HepG2 (cell line): ENCODE data around the gene SLC34A3. TPM values are rescaled to one million over a fixed set of nuclear protein-coding genes. Genes with fewer than 3 reads are reported as not detected.

Source experiments
- ARID2 ChIP-seq: sonication (generic); formaldehyde crosslinking; IDR thresholded peaks from 2 replicates; pipeline ENCODE4 v1.8.1; 2022; ENCODE audit warnings: mild to moderate bottlenecking, missing genetic modification reagents, borderline replicate concordance
- ATF7-NPFF ChIP-seq: sonication (generic); formaldehyde crosslinking; IDR thresholded peaks from 2 replicates; pipeline ENCODE4 v1.8.1; 2023; ENCODE audit warnings: mild to moderate bottlenecking, low read depth, missing genetic modification reagents, moderate library complexity
- ETV5 ChIP-seq: IDR thresholded peaks from 2 replicates; pipeline ENCODE4 v1.6.1; 2018; ENCODE audit warnings: missing biosample characterization, missing genetic modification reagents, inconsistent platforms, borderline replicate concordance
- ISL2 ChIP-seq: sonication (generic); formaldehyde crosslinking; IDR thresholded peaks from 2 replicates; pipeline ENCODE4 v1.5.0; 2020; ENCODE audit warnings: missing genetic modification reagents
- JUN ChIP-seq: sonication (generic); formaldehyde crosslinking; IDR thresholded peaks from 2 replicates; pipeline ENCODE4 v1.4.0; 2020; ENCODE audit warnings: mild to moderate bottlenecking, missing genetic modification reagents
- JUND ChIP-seq: sonication (generic); formaldehyde crosslinking; IDR thresholded peaks from 2 replicates; pipeline ENCODE4 v1.8.0; 2022; ENCODE audit warnings: mild to moderate bottlenecking, missing genetic modification reagents
- MIER2 ChIP-seq: IDR thresholded peaks from 2 replicates; pipeline ENCODE4 v1.6.1; 2016; ENCODE audit warnings: missing biosample characterization, missing genetic modification reagents
- MTF2 ChIP-seq: sonication (generic); formaldehyde crosslinking; IDR thresholded peaks from 2 replicates; pipeline ENCODE4 v1.5.0; 2020; ENCODE audit warnings: missing genetic modification reagents, borderline replicate concordance
- NR1H2 ChIP-seq: sonication (generic); formaldehyde crosslinking; IDR thresholded peaks from 2 replicates; pipeline ENCODE4 v1.8.1; 2022; ENCODE audit warnings: low read depth, missing genetic modification reagents, borderline replicate concordance
- RFX3 ChIP-seq: IDR thresholded peaks from 2 replicates; pipeline ENCODE4 v1.6.1; 2016; ENCODE audit warnings: missing biosample characterization, missing genetic modification reagents
- SPEN ChIP-seq: sonication (generic); formaldehyde crosslinking; IDR thresholded peaks from 2 replicates; pipeline ENCODE4 v1.5.1; 2020; ENCODE audit warnings: low read depth, mild to moderate bottlenecking, missing genetic modification reagents
- STAG1 ChIP-seq: sonication (generic); formaldehyde crosslinking; IDR thresholded peaks from 2 replicates; pipeline ENCODE4 v1.4.0; 2020; ENCODE audit warnings: missing genetic modification reagents
- YEATS4 ChIP-seq: sonication (generic); formaldehyde crosslinking; IDR thresholded peaks from 2 replicates; pipeline ENCODE4 v1.4.0; 2020; ENCODE audit warnings: missing genetic modification reagents, borderline replicate concordance
- ZBTB3 ChIP-seq: sonication (generic); formaldehyde crosslinking; IDR thresholded peaks from 2 replicates; pipeline ENCODE4 v1.4.0; 2020; ENCODE audit warnings: low read depth, mild to moderate bottlenecking, moderate library complexity, missing genetic modification reagents, borderline replicate concordance
- ZNF468 ChIP-seq: sonication (generic); formaldehyde crosslinking; IDR thresholded peaks from 2 replicates; pipeline ENCODE4 v1.8.0; 2022; ENCODE audit warnings: mild to moderate bottlenecking, moderate library complexity, missing genetic modification reagents
- ZNF879 ChIP-seq: sonication (generic); formaldehyde crosslinking; IDR thresholded peaks from 2 replicates; pipeline ENCODE4 v1.8.1; 2023; ENCODE audit warnings: missing genetic modification reagents
- ZZZ3 ChIP-seq: sonication (generic); formaldehyde crosslinking; IDR thresholded peaks from 2 replicates; pipeline ENCODE4 v1.4.0; 2020; ENCODE audit warnings: missing genetic modification reagents, mild to moderate bottlenecking, borderline replicate concordance
- polyA plus RNA-seq, 8 experiments: library from polyadenylated mRNA; depleted of rRNA in 3 of 8; stranded (reverse) in 7 of 8; unstranded in 1 of 8; fragments of >200 nt; fragmentation: Illumina TruSeq in 4 of 8; extraction: Trizol in 4 of 8; gene quantifications; 2 replicates each; pipeline versions ENCODE4 v1.2.1 to v1.2.3, GENCODE V29; 2011 to 2016; ENCODE audit warnings: low read depth in 4 of 8, missing spikeins in 1 of 8, mixed read lengths in 1 of 8; ENCODE audit not compliant: insufficient read depth in 1 of 8
- total RNA-seq, 5 experiments: library from RNA; depleted of rRNA; stranded (reverse); fragments of >200 nt; fragmentation: Illumina TruSeq; extraction: Trizol; gene quantifications; 2 replicates each; pipeline ENCODE4 v1.2.3, GENCODE V29; 2016; ENCODE audit warnings: low read depth in 1 of 5
- TF ChIP-seq, protein P1 (sequence below): sonication (generic); formaldehyde crosslinking; IDR thresholded peaks from 2 replicates; pipeline ENCODE4 v1.4.0; 2020; ENCODE audit warnings: missing genetic modification reagents
- TF ChIP-seq, protein P2 (sequence below): sonication (generic); formaldehyde crosslinking; IDR thresholded peaks from 2 replicates; pipeline ENCODE4 v1.4.0; 2020; ENCODE audit warnings: missing genetic modification reagents, mild to moderate bottlenecking, borderline replicate concordance
- TF ChIP-seq, protein P3 (sequence below): sonication (generic); formaldehyde crosslinking; IDR thresholded peaks from 2 replicates; pipeline ENCODE4 v1.4.0; 2020; ENCODE audit warnings: missing genetic modification reagents, borderline replicate concordance
- TF ChIP-seq, protein P4 (sequence below): sonication (generic); formaldehyde crosslinking; IDR thresholded peaks from 2 replicates; pipeline ENCODE4 v1.5.1; 2020; ENCODE audit warnings: missing genetic modification reagents, mild to moderate bottlenecking, borderline replicate concordance

The SLC34A3 gene
- total and polyA plus RNA-seq, 2 of the 13 experiments (the other 11 are each of a cell fraction or from before 2014, with no cell fraction given), result 0.07 to 1.0 TPM

DNA sequence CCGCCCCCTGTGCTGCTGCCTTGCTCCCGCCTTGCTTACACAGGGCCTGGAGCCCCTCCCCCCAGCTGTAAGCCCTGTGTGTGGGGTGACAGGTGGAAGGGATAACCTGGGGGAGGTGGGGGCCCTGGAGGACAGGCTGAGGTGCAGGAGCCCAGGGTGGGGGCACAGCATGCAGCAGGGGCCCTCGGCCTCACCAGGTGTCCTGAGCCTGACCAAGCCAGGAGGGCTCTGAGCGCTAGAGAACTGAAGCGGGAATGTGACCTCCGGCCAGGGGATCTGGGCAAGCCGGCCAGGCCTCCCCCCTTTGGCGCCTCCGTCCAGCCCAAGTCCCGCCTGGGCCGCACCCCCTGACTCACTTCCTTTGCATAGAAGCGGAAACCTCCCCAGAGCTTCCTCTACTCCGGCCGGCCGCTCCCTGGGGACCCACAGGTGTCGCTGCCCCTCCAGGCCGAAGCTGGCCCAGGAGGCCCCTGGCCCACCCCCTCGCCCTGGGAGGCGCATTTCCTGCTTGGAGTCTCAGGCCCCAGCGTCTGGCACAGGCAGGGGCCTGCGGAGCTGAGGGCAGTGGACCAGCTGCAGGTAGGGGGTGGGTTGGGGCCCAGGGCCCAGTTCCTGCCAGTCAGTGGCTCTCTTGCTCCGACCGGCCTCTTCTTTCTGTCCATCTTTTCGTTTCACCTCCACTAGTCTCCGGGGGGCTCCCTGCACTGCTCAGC, 46.8 kb downstream of the SLC34A3 start, which contains the start of gene TOR4A (continued):
- TF ChIP-seq, protein P1, sequence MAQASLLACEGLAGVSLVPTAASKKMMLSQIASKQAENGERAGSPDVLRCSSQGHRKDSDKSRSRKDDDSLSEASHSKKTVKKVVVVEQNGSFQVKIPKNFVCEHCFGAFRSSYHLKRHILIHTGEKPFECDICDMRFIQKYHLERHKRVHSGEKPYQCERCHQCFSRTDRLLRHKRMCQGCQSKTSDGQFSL (CRISPR knock-in tag), result peak; percentile 40
- TF ChIP-seq ISL2 (CRISPR knock-in tag) (0 out of 2 replicates have a peak, but pooled peaks have one; percentile 35), ZZZ3 (no peak; the same call in 1 of the 2 replicates), RFX3 (CRISPR knock-in tag) (no peak), YEATS4 (peak; percentile 52; the same call in 1 of the 2 replicates), MTF2 (CRISPR knock-in tag) (peak; percentile 66; the same call in 1 of the 2 replicates), ZNF468 (CRISPR knock-in tag) (no peak), MIER2 (CRISPR knock-in tag) (no peak), STAG1 (CRISPR knock-in tag) (peak; percentile 36), ARID2 (no peak), ZBTB3 (no peak), ATF7-NPFF (CRISPR knock-in tag) (peak; percentile 54; the same call in 1 of the 2 replicates), JUND (CRISPR knock-in tag) (no peak; the same call in none of the 2 replicates), JUN (CRISPR knock-in tag) (no peak), NR1H2 (CRISPR knock-in tag) (0 out of 2 replicates have a peak, but pooled peaks have one; percentile 55), ETV5 (CRISPR knock-in tag) (peak; percentile 85), SPEN (CRISPR knock-in tag) (peak; percentile 90), ZNF879 (CRISPR knock-in tag) (0 out of 2 replicates have a peak, but pooled peaks have one; percentile 23)
- TF ChIP-seq, protein P2, sequence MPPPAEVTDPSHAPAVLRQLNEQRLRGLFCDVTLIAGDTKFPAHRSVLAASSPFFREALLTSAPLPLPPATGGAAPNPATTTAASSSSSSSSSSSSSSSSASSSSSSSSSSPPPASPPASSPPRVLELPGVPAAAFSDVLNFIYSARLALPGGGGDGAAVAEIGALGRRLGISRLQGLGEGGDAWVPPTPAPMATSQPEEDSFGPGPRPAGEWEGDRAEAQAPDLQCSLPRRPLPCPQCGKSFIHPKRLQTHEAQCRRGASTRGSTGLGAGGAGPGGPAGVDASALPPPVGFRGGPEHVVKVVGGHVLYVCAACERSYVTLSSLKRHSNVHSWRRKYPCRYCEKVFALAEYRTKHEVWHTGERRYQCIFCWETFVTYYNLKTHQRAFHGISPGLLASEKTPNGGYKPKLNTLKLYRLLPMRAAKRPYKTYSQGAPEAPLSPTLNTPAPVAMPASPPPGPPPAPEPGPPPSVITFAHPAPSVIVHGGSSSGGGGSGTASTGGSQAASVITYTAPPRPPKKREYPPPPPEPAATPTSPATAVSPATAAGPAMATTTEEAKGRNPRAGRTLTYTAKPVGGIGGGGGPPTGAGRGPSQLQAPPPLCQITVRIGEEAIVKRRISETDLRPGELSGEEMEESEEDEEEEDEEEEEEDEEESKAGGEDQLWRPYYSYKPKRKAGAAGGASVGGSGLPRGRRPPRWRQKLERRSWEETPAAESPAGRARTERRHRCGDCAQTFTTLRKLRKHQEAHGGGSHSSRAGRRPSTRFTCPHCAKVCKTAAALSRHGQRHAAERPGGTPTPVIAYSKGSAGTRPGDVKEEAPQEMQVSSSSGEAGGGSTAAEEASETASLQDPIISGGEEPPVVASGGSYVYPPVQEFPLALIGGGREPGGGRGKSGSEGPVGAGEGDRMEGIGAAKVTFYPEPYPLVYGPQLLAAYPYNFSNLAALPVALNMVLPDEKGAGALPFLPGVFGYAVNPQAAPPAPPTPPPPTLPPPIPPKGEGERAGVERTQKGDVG (CRISPR knock-in tag), result no peak; the same call in 1 of the 2 replicates
- TF ChIP-seq, protein P3, sequence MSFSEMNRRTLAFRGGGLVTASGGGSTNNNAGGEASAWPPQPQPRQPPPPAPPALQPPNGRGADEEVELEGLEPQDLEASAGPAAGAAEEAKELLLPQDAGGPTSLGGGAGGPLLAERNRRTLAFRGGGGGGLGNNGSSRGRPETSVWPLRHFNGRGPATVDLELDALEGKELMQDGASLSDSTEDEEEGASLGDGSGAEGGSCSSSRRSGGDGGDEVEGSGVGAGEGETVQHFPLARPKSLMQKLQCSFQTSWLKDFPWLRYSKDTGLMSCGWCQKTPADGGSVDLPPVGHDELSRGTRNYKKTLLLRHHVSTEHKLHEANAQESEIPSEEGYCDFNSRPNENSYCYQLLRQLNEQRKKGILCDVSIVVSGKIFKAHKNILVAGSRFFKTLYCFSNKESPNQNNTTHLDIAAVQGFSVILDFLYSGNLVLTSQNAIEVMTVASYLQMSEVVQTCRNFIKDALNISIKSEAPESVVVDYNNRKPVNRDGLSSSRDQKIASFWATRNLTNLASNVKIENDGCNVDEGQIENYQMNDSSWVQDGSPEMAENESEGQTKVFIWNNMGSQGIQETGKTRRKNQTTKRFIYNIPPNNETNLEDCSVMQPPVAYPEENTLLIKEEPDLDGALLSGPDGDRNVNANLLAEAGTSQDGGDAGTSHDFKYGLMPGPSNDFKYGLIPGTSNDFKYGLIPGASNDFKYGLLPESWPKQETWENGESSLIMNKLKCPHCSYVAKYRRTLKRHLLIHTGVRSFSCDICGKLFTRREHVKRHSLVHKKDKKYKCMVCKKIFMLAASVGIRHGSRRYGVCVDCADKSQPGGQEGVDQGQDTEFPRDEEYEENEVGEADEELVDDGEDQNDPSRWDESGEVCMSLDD (CRISPR knock-in tag), result peak; percentile 88
- TF ChIP-seq, protein P4, sequence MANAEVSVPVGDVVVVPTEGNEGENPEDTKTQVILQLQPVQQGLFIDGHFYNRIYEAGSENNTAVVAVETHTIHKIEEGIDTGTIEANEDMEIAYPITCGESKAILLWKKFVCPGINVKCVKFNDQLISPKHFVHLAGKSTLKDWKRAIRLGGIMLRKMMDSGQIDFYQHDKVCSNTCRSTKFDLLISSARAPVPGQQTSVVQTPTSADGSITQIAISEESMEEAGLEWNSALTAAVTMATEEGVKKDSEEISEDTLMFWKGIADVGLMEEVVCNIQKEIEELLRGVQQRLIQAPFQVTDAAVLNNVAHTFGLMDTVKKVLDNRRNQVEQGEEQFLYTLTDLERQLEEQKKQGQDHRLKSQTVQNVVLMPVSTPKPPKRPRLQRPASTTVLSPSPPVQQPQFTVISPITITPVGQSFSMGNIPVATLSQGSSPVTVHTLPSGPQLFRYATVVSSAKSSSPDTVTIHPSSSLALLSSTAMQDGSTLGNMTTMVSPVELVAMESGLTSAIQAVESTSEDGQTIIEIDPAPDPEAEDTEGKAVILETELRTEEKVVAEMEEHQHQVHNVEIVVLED (CRISPR knock-in tag), result peak; percentile 21; the same call in 1 of the 2 replicates
